K562 (cell line): Measurements from ENCODE around the gene PRSS22. TPM values are rescaled to one million over a fixed set of nuclear protein-coding genes. Genes with fewer than 3 reads are reported as not detected.

Experiments used
- ATAC-seq: fragments of 200-7000 bp; cut with Tn5 transposase; 3 replicates; pipeline ENCODE4 v1.9.1; 2020; ENCODE audit warnings: moderate library complexity
- BruUV-seq: library from RNA; stranded (reverse); fragments of 400-500 nt; replicated peaks from 2 replicates; lab custom pipeline; 2021; lab: Mats Ljungman, UMichigan
- CTCF ChIA-PET: fragments of 300-600 bp; formaldehyde crosslinking; extraction: SDS; loops from one replicate; lab custom pipeline; 2021; ENCODE audit warnings: low intra/inter-chr PET ratio; lab: Yijun Ruan, JAX
- POLR2A ChIA-PET: fragments of 300-600, 350-650 bp; sonication (Branson Sonifier 250); formaldehyde crosslinking; extraction: SDS; loops from one replicate; lab custom pipeline; 2021; ENCODE audit warnings: antibody characterized with exemption, inconsistent platforms; lab: Yijun Ruan, JAX
- DNase-seq, 4 experiments: peaks; one replicate each; pipeline versions ENCODE4 v3.0.0 to v3.0.0-alpha.2; 2011 to 2018; ENCODE audit warnings: low spot score in 3 of 4, mixed read lengths in 3 of 4; ENCODE audit errors: extremely low read depth in 1 of 4
- FAIRE-seq: peaks from 2 replicates; lab custom pipeline; 2011; peaks lifted over from hg19 to GRCh38; lab: Jason Lieb, UNC
- H2AFZ ChIP-seq: 2 replicates; pipeline ENCODE4 v1.6.0; 2011; ENCODE audit warnings: low read depth, low read length, control low read depth, inconsistent platforms
- H3K27ac ChIP-seq: fragments of 200-600 bp; 3 replicates; pipeline ENCODE4 v1.8.0; 2011; ENCODE audit warnings: low read depth, mild to moderate bottlenecking, control low read depth, inconsistent platforms, low read length, moderate library complexity, mixed read lengths; ENCODE audit errors: extremely low read depth
- H3K27me3 ChIP-seq, 2 experiments: fragments of 300-600 bp in 1 of 2; 2 replicates in 1 of 2; 3 replicates in 1 of 2; pipeline versions ENCODE4 v1.6.0 to v1.8.0; 2011; ENCODE audit warnings: inconsistent platforms in 2 of 2, low read length in 2 of 2, mild to moderate bottlenecking in 1 of 2, mixed read lengths in 1 of 2, moderate library complexity in 1 of 2; ENCODE audit not compliant: control insufficient read depth in 2 of 2, insufficient read depth in 2 of 2
- H3K36me3 ChIP-seq: fragments of 300-600 bp; 3 replicates; pipeline ENCODE4 v1.8.0; 2011; ENCODE audit warnings: mild to moderate bottlenecking, low read length, inconsistent platforms; ENCODE audit not compliant: control insufficient read depth, insufficient read depth
- H3K4me1 ChIP-seq, 2 experiments: fragments of 200-600 bp in 1 of 2; replicated peaks in 1 of 2; 2 replicates in 1 of 2; 3 replicates in 1 of 2; pipeline versions ENCODE4 v1.5.1 to v1.8.0; 2011; ENCODE audit warnings: inconsistent platforms in 2 of 2, low read length in 2 of 2, mild to moderate bottlenecking in 1 of 2, mixed read lengths in 1 of 2, moderate library complexity in 1 of 2; ENCODE audit not compliant: control insufficient read depth in 2 of 2, insufficient read depth in 2 of 2
- H3K4me2 ChIP-seq: 2 replicates; pipeline ENCODE4 v1.6.1; 2011; ENCODE audit warnings: low read length, control low read depth, inconsistent platforms, mixed read lengths; ENCODE audit not compliant: insufficient read depth
- H3K4me3 ChIP-seq: fragments of 200-600 bp; sonication (generic), shearing (Covaris generic); 2 replicates; pipeline ENCODE4 v1.5.1; 2016; ENCODE audit warnings: control low read depth, inconsistent platforms
- H3K79me2 ChIP-seq: fragments of 200-600 bp; 3 replicates; pipeline ENCODE4 v1.8.0; 2011; ENCODE audit warnings: low read length, inconsistent platforms; ENCODE audit not compliant: control insufficient read depth, insufficient read depth
- H3K9ac ChIP-seq, 2 experiments: 2 replicates each; pipeline versions ENCODE4 v1.6.0 to v1.6.1; 2011; ENCODE audit warnings: low read depth in 2 of 2, low read length in 2 of 2, control low read depth in 1 of 2, inconsistent platforms in 1 of 2, mild to moderate bottlenecking in 1 of 2, mixed read lengths in 1 of 2; ENCODE audit not compliant: insufficient read depth in 1 of 2
- H3K9me1 ChIP-seq: one replicate; pipeline ENCODE4 v1.6.0; 2011; ENCODE audit warnings: inconsistent platforms, mild to moderate bottlenecking, low read length, moderate library complexity; ENCODE audit not compliant: control insufficient read depth, insufficient read depth
- H3K9me3 ChIP-seq: replicated peaks from 2 replicates; pipeline ENCODE4 v1.5.1; 2011; ENCODE audit warnings: low read depth, low read length, inconsistent platforms; ENCODE audit not compliant: control insufficient read depth, insufficient read depth
- H4K20me1 ChIP-seq: replicated peaks from 2 replicates; pipeline ENCODE4 v1.6.1; 2011; ENCODE audit warnings: low read length, inconsistent platforms, mixed read lengths; ENCODE audit not compliant: control insufficient read depth, insufficient read depth
- BMI1 ChIP-seq: fragments of 150-350 bp; IDR thresholded peaks from 2 replicates; pipeline ENCODE4 v1.6.1; 2014; ENCODE audit warnings: low read length
- CBX2 ChIP-seq: fragments of 200-600 bp; sonication (generic); IDR thresholded peaks from one replicate; pipeline ENCODE4 v1.6.1; 2012; ENCODE audit warnings: mild to moderate bottlenecking, low read length, inconsistent platforms; ENCODE audit not compliant: insufficient read depth, poor library complexity, severe bottlenecking
- E2F5 ChIP-seq: sonication (generic); formaldehyde crosslinking; IDR thresholded peaks from 2 replicates; pipeline ENCODE4 v1.8.0; 2022; ENCODE audit warnings: mild to moderate bottlenecking, missing genetic modification reagents
- MCM5 ChIP-seq: fragments of 450-650 bp; IDR thresholded peaks from 2 replicates; pipeline ENCODE4 v1.6.1; 2016; ENCODE audit warnings: low read depth
- MECOM ChIP-seq: fragments of 250-450 bp; sonication (Bioruptor Pico); IDR thresholded peaks from 2 replicates; pipeline ENCODE4 v1.8.0; 2022; ENCODE audit warnings: inconsistent platforms
- MTA3 ChIP-seq: fragments of 450-650 bp; formaldehyde crosslinking; IDR thresholded peaks from 2 replicates; pipeline ENCODE4 v1.6.1; 2017; ENCODE audit warnings: mild to moderate bottlenecking, borderline replicate concordance
- MXI1 ChIP-seq: IDR thresholded peaks from 2 replicates; pipeline ENCODE4 v1.6.1; 2011; ENCODE audit warnings: low read depth, mild to moderate bottlenecking, improper control_type of control experiment, low read length
- PHF8 ChIP-seq: fragments of 200-600 bp; sonication (generic); IDR thresholded peaks from 2 replicates; pipeline ENCODE4 v1.6.1; 2012; ENCODE audit warnings: mixed run types, mild to moderate bottlenecking, inconsistent platforms, low read length, moderate library complexity, borderline replicate concordance
- PTRF ChIP-seq: fragments of 450-650 bp; IDR thresholded peaks from 2 replicates; pipeline ENCODE4 v1.6.1; 2016; ENCODE audit warnings: mild to moderate bottlenecking, missing genetic modification characterization, missing compliant biosample characterization
- PYGO2 ChIP-seq: fragments of 450-650 bp; IDR thresholded peaks from 2 replicates; pipeline ENCODE4 v1.6.1; 2016; ENCODE audit warnings: mild to moderate bottlenecking, missing genetic modification characterization, moderate library complexity, missing compliant biosample characterization
- RBBP5 ChIP-seq: fragments of 200-600 bp; sonication (generic); IDR thresholded peaks from 2 replicates; pipeline ENCODE4 v1.6.1; 2012; ENCODE audit warnings: borderline replicate concordance, mild to moderate bottlenecking, low read length, control low read depth, inconsistent platforms; ENCODE audit not compliant: insufficient read depth, poor library complexity, severe bottlenecking
- RBM17 ChIP-seq: fragments of 200-400 bp; formaldehyde crosslinking; IDR thresholded peaks from 2 replicates; pipeline ENCODE4 v1.6.1; 2017; ENCODE audit warnings: low read depth, mild to moderate bottlenecking, low read length, borderline replicate concordance
- SMARCA4 ChIP-seq: fragments of 450-650 bp; IDR thresholded peaks from 2 replicates; pipeline ENCODE4 v1.6.1; 2016
- TAF15 ChIP-seq: fragments of 200-400 bp; formaldehyde crosslinking; IDR thresholded peaks from 2 replicates; pipeline ENCODE4 v1.6.1; 2017; ENCODE audit warnings: mild to moderate bottlenecking, low read depth, low read length, moderate library complexity
- ZNF3 ChIP-seq: fragments of 250-450 bp; sonication (Bioruptor Pico); IDR thresholded peaks from 2 replicates; pipeline ENCODE4 v1.5.0; 2021; ENCODE audit warnings: mild to moderate bottlenecking, moderate library complexity
- ZNF57 ChIP-seq: fragments of 450-650 bp; formaldehyde crosslinking; IDR thresholded peaks from 2 replicates; pipeline ENCODE4 v1.4.0; 2020; ENCODE audit warnings: mild to moderate bottlenecking, moderate library complexity
- WGBS: fragments of 100-300 bp; shearing (Covaris generic); methylation state at CpG from one replicate; pipeline ENCODE4 v1.1.6; 2016; ENCODE audit warnings: low coverage, mixed read lengths; ENCODE audit not compliant: insufficient coverage; ENCODE audit errors: missing lambda C conversion rate; 5-methylcytosine and 5-hydroxymethylcytosine counted together
- in situ Hi-C: fragments of 300-500 bp; cut with MboI; formaldehyde crosslinking; loops from 4 replicates; pipeline ENCODE4 v1.15.0; 2018; ENCODE audit warnings: inconsistent platforms, mixed read lengths
- intact Hi-C: fragments of 100-400 bp; cut with micrococcal nuclease; formaldehyde crosslinking; loops from 2 replicates; pipeline ENCODE4 v1.14.2; 2022
- polyA plus RNA-seq, 8 experiments: library from polyadenylated mRNA; depleted of rRNA in 4 of 8; stranded (reverse) in 5 of 8; unstranded in 3 of 8; fragments of >200 nt; fragmentation: Nextera tagmentation in 2 of 8; fragmentation: Illumina TruSeq in 1 of 8; extraction: Ambion mirVana in 2 of 8; extraction: Trizol in 1 of 8; gene quantifications; 2 replicates each; pipeline versions ENCODE4 v1.2.1 to v1.2.3, GENCODE V29; 2011 to 2014; ENCODE audit warnings: inconsistent platforms in 1 of 8, missing spikeins in 1 of 8
- total RNA-seq, 7 experiments: library from RNA; depleted of rRNA in 6 of 7; stranded (reverse); fragments of >200 nt in 6 of 7; fragmentation: Illumina TruSeq in 2 of 7; extraction: Trizol in 2 of 7; gene quantifications; 2 replicates each; pipeline versions ENCODE4 v1.2.1 to v1.2.3, GENCODE V29; 2011 to 2021; ENCODE audit warnings: low replicate concordance in 1 of 7
- TF ChIP-seq, protein P1 (sequence below): fragments of 450-650 bp; IDR thresholded peaks from 2 replicates; pipeline ENCODE4 v1.7.0; 2016; ENCODE audit warnings: borderline replicate concordance
- TF ChIP-seq, protein P2 (sequence below): IDR thresholded peaks from 2 replicates; pipeline ENCODE4 v1.6.1; 2014; ENCODE audit warnings: antibody characterized with exemption

Gene PRSS22
- total and polyA plus RNA-seq, 9 of the 15 experiments (the other 6 are each of a cell fraction or from before 2014, with no cell fraction given) = 0.13 to 0.42 TPM; not detected in 7

DNA sequence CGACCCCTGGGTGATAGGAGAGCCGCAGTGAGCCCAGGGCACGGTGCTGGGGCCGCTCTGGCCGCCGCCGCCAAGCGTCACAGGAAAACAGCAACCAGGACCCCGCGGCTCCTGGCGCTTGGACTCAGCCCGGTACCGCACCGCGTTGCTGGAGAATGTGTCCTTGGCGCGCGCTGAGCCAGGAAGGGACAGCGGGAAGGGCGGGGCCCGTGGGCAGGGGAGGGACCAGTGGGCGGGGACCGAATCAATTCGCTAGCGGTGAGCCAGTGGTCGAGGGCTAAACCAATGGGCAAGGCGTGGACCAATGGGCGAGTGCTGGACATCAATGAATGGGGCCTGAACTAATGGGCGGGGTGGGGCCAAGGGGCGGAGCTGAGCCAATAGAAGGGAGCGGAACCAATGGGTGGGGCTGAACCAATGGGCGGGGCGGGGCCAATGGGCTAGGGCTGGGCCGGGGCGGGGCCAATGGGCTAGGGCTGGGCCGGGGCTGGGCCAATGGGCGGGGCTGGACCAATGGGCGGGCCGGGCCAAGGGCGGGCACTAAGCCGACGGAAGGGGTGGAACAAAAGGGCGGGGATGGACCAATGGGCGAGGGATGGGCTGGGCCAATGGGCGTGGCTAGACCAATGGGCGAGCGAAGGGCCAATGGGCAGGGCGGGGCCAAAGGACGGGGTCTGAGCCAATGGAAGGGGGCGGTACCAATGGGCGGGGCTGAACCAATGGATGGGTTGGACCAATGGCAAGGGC, 47.4 kb upstream of the PRSS22 start:
- peak overlapping the region; percentile 76 for H2AFZ ChIP-seq
- FAIRE-seq = peak; percentile 99
- POLR2A ChIA-PET = interaction anchor here (0.5 to 1.7 kb wide), 6 partner anchors 10 to 153 kb away, joined by 3 to 10 read pairs (median 4); partner anchors contain the start of genes FLYWCH2 and SRRM2
- TF ChIP-seq ZNF3 (CRISPR knock-in tag) (no peak), BMI1 (no peak), MCM5 (no peak), TAF15 (no peak), RBBP5 (no peak), CBX2 (no peak), SMARCA4 (no peak), RBM17 (no peak), MXI1 (no peak), PYGO2 (tag) (no peak), E2F5 (CRISPR knock-in tag) (no peak), MECOM (CRISPR knock-in tag) (no peak), PHF8 (peak; percentile 72; the same call in 1 of the 2 replicates), ZNF57 (CRISPR knock-in tag) (no peak), MTA3 (peak; percentile 86), PTRF (tag) (no peak)
- TF ChIP-seq, protein P1, sequence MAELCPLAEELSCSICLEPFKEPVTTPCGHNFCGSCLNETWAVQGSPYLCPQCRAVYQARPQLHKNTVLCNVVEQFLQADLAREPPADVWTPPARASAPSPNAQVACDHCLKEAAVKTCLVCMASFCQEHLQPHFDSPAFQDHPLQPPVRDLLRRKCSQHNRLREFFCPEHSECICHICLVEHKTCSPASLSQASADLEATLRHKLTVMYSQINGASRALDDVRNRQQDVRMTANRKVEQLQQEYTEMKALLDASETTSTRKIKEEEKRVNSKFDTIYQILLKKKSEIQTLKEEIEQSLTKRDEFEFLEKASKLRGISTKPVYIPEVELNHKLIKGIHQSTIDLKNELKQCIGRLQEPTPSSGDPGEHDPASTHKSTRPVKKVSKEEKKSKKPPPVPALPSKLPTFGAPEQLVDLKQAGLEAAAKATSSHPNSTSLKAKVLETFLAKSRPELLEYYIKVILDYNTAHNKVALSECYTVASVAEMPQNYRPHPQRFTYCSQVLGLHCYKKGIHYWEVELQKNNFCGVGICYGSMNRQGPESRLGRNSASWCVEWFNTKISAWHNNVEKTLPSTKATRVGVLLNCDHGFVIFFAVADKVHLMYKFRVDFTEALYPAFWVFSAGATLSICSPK = no peak
- TF ChIP-seq, protein P2, sequence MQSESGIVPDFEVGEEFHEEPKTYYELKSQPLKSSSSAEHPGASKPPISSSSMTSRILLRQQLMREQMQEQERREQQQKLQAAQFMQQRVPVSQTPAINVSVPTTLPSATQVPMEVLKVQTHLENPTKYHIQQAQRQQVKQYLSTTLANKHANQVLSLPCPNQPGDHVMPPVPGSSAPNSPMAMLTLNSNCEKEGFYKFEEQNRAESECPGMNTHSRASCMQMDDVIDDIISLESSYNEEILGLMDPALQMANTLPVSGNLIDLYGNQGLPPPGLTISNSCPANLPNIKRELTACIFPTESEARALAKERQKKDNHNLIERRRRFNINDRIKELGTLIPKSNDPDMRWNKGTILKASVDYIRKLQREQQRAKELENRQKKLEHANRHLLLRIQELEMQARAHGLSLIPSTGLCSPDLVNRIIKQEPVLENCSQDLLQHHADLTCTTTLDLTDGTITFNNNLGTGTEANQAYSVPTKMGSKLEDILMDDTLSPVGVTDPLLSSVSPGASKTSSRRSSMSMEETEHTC = no peak

More for the DNA sequence above, 47.4 kb upstream of the PRSS22 start:
- H3K9me3 ChIP-seq = no peaks in the 10 kb centered on the region
- no TSS peak for BruUV-seq
- ATAC-seq = peak; percentile 90
- H3K36me3 ChIP-seq = no peaks in the 10 kb centered on the region
- H3K79me2 ChIP-seq = peaks cover 6% of the 10 kb centered on the region; the same call in 2 of the 3 replicates
- WGBS = under 1% methylated on average over 13 of the region's 51 CpGs
- peak overlapping the region; percentile 90 to 98 for H3K9ac ChIP-seq
- peak; percentile 91 to 99 (median 98) for DNase-seq
- H3K27ac ChIP-seq = peak overlapping the region; percentile 94
- H4K20me1 ChIP-seq = no peaks in the 10 kb centered on the region
- H3K27me3 ChIP-seq = no peaks in the 10 kb centered on the region
- H3K9me1 ChIP-seq = no peaks in the 10 kb centered on the region
- intact Hi-C loops = loop anchor here (1.0 to 2.0 kb wide), 3 partner anchors 23 to 75 kb away; partner anchors contain the start of genes FLYWCH2 and PKMYT1
- peak overlapping the region; percentile 99 for H3K4me2 ChIP-seq
- H3K4me1 ChIP-seq = peaks cover 14 to 33% of the 10 kb centered on the region in 2 experiments; a peak in 4 of 5 replicates
- peak overlapping the region; percentile 99 for H3K4me3 ChIP-seq
- in situ Hi-C loops = no loop called here
- CTCF ChIA-PET = interaction anchor here (0.7 to 4.7 kb wide), 2 partner anchors 31 to 67 kb away, joined by 3 to 24 read pairs; no protein-coding TSS in a partner anchor
